Mesenchymal stem cell (in vitro differentiated cells and primary cell): ENCODE measurements around the gene KCNK4.

Experiments
- DNase-seq: peaks from one replicate; pipeline ENCODE4 v3.0.0-alpha.2; 2013
- H2AFZ ChIP-seq: one replicate; pipeline ENCODE4 v1.6.1; 2013; ENCODE audit warnings: low read depth, mild to moderate bottlenecking, control low read depth, inconsistent platforms, low read length, moderate library complexity
- H2AK5ac ChIP-seq: 2 replicates; pipeline ENCODE4 v1.6.1; 2013; ENCODE audit warnings: low read length, moderate library complexity, mild to moderate bottlenecking, inconsistent platforms; ENCODE audit not compliant: severe bottlenecking
- H2BK120ac ChIP-seq: one replicate; pipeline ENCODE4 v1.6.1; 2013; ENCODE audit warnings: low read depth, mild to moderate bottlenecking, inconsistent platforms, low read length, moderate library complexity
- H2BK12ac ChIP-seq, 2 experiments: one replicate each; pipeline ENCODE4 v1.6.1; 2013; ENCODE audit warnings: inconsistent platforms in 2 of 2, low read length in 2 of 2, mild to moderate bottlenecking in 2 of 2, moderate library complexity in 2 of 2, control low read depth in 1 of 2
- H2BK15ac ChIP-seq: one replicate; pipeline ENCODE4 v1.6.1; 2013; ENCODE audit warnings: mild to moderate bottlenecking, low read depth, inconsistent platforms; ENCODE audit not compliant: poor library complexity, severe bottlenecking
- H2BK5ac ChIP-seq: 2 replicates; pipeline ENCODE4 v1.6.1; 2013; ENCODE audit warnings: low read depth, mild to moderate bottlenecking, low read length, control low read depth, inconsistent platforms; ENCODE audit not compliant: poor library complexity, severe bottlenecking
- H3K14ac ChIP-seq, 2 experiments: one replicate each; pipeline ENCODE4 v1.6.1; 2013; ENCODE audit warnings: inconsistent platforms in 2 of 2, low read length in 2 of 2, control low read depth in 1 of 2, mild to moderate bottlenecking in 1 of 2, moderate library complexity in 1 of 2
- H3K18ac ChIP-seq, 2 experiments: one replicate each; pipeline ENCODE4 v1.6.1; 2013; ENCODE audit warnings: inconsistent platforms in 2 of 2, low read length in 2 of 2, control low read depth in 1 of 2, low read depth in 1 of 2, mild to moderate bottlenecking in 1 of 2
- H3K23ac ChIP-seq, 2 experiments: one replicate each; pipeline ENCODE4 v1.6.1; 2013; ENCODE audit warnings: inconsistent platforms in 2 of 2, low read length in 2 of 2, mild to moderate bottlenecking in 2 of 2, moderate library complexity in 2 of 2, control low read depth in 1 of 2
- H3K27ac ChIP-seq: 2 replicates; pipeline ENCODE4 v1.5.1; 2013; ENCODE audit warnings: mild to moderate bottlenecking, moderate library complexity, low read length, control low read depth, inconsistent platforms; ENCODE audit not compliant: poor library complexity, severe bottlenecking
- H3K27me3 ChIP-seq, 2 experiments: 2 replicates each; pipeline versions ENCODE4 v1.6.1 to v1.7.0; 2013; ENCODE audit warnings: low read length in 2 of 2, mild to moderate bottlenecking in 2 of 2, moderate library complexity in 2 of 2, control low read depth in 1 of 2, inconsistent platforms in 1 of 2; ENCODE audit not compliant: control insufficient read depth in 1 of 2, insufficient read depth in 1 of 2
- H3K36me3 ChIP-seq, 2 experiments: 2 replicates each; pipeline versions ENCODE4 v1.6.1 to v1.7.0; 2013; ENCODE audit warnings: low read length in 2 of 2, control low read depth in 1 of 2, inconsistent platforms in 1 of 2, low read depth in 1 of 2, mild to moderate bottlenecking in 1 of 2; ENCODE audit not compliant: insufficient read depth in 2 of 2, control insufficient read depth in 1 of 2
- H3K4ac ChIP-seq, 2 experiments: one replicate each; pipeline ENCODE4 v1.6.1; 2013; ENCODE audit warnings: inconsistent platforms in 2 of 2, low read length in 2 of 2, mild to moderate bottlenecking in 2 of 2, moderate library complexity in 2 of 2, control low read depth in 1 of 2, low read depth in 1 of 2
- H3K4me1 ChIP-seq: 2 replicates; pipeline ENCODE4 v1.6.1; 2013; ENCODE audit warnings: low read depth, low read length, control low read depth; ENCODE audit not compliant: control insufficient read depth, insufficient read depth
- H3K4me2 ChIP-seq: 2 replicates; pipeline ENCODE4 v1.6.1; 2013; ENCODE audit warnings: low read length, mild to moderate bottlenecking, inconsistent platforms; ENCODE audit not compliant: poor library complexity, severe bottlenecking
- H3K4me3 ChIP-seq, 2 experiments: 2 replicates each; pipeline versions ENCODE4 v1.5.1 to v1.7.0; 2013; ENCODE audit warnings: low read length in 2 of 2, mild to moderate bottlenecking in 2 of 2, control low read depth in 1 of 2, low read depth in 1 of 2; ENCODE audit not compliant: insufficient read depth in 1 of 2
- H3K79me1 ChIP-seq: replicated peaks from 2 replicates; pipeline ENCODE4 v1.6.1; 2013; ENCODE audit warnings: mild to moderate bottlenecking, control low read depth, low read length, inconsistent platforms; ENCODE audit not compliant: poor library complexity, severe bottlenecking
- H3K9ac ChIP-seq: 2 replicates; pipeline ENCODE4 v1.7.0; 2013; ENCODE audit warnings: mild to moderate bottlenecking, low read length, moderate library complexity
- H3K9me3 ChIP-seq: 2 replicates; pipeline ENCODE4 v1.7.0; 2013; ENCODE audit warnings: mild to moderate bottlenecking, low read length; ENCODE audit not compliant: control insufficient read depth
- H4K8ac ChIP-seq: one replicate; pipeline ENCODE4 v1.6.1; 2013; ENCODE audit warnings: inconsistent platforms, mild to moderate bottlenecking, low read length, moderate library complexity
- H4K91ac ChIP-seq: one replicate; pipeline ENCODE4 v1.6.1; 2013; ENCODE audit warnings: mild to moderate bottlenecking, low read length, inconsistent platforms
- WGBS: methylation state at CpG from one replicate; pipeline ENCODE4 v1.1.7; 2013; ENCODE audit warnings: mixed read lengths; 5-methylcytosine and 5-hydroxymethylcytosine counted together

KCNK4 gene

GRCh38 chr11:64321026-64321425, 29.9 kb downstream of the KCNK4 start:
- Histone ChIP-seq H2AK5ac (no peak overlapping the region), H3K9ac (no peak overlapping the region), H2AFZ (no peak overlapping the region), H3K4me1 (peaks cover 36% of the 10 kb centered on the region), H2BK12ac (no peak overlapping the region), H2BK120ac (no peak overlapping the region), H3K18ac (no peak overlapping the region), H3K9me3 (no peaks in the 10 kb centered on the region), H3K79me1 (peaks cover 19% of the 10 kb centered on the region), H3K4me3 (no peak overlapping the region), H3K23ac (no peak overlapping the region), H3K36me3 (peaks cover 42% of the 10 kb centered on the region in 2 experiments), H3K4me2 (no peak overlapping the region), H4K8ac (no peak overlapping the region), H3K27me3 (no peaks in the 10 kb centered on the region), H2BK5ac (no peak overlapping the region), H3K4ac (no peak overlapping the region), H3K27ac (no peak overlapping the region), H2BK15ac (peak overlapping the region; percentile 34), H4K91ac (no peak overlapping the region), H3K14ac (no peak overlapping the region)
- DNase-seq, result no peak
- 94% methylated on average over 5 of the region's 5 CpGs for WGBS

- Histone ChIP-seq H3K4ac (no peak overlapping the region), H2BK15ac (no peak overlapping the region), H2AFZ (no peak overlapping the region), H3K9ac (no peak overlapping the region), H3K14ac (no peak overlapping the region), H3K4me3 (no peak overlapping the region), H3K4me2 (no peak overlapping the region), H2BK5ac (no peak overlapping the region), H3K27me3 (no peaks in the 10 kb centered on the region), H2BK12ac (no peak overlapping the region), H3K9me3 (no peaks in the 10 kb centered on the region), H3K4me1 (peaks cover 32% of the 10 kb centered on the region), H3K23ac (no peak overlapping the region), H2AK5ac (no peak overlapping the region), H2BK120ac (no peak overlapping the region), H3K79me1 (peaks cover 19% of the 10 kb centered on the region), H4K8ac (no peak overlapping the region), H4K91ac (no peak overlapping the region), H3K36me3 (peaks cover 37 to 39% of the 10 kb centered on the region in 2 experiments), H3K18ac (no peak overlapping the region), H3K27ac (no peak overlapping the region)
- peak; percentile 44 for DNase-seq
- 81% methylated on average over 5 of the region's 5 CpGs for WGBS
Observed at GRCh38 chr11:64321533-64321932, 30.4 kb downstream of the KCNK4 start.

GRCh38 chr11:64322925-64323260, 31.8 kb downstream of the KCNK4 start:
- Histone ChIP-seq H2BK12ac (no peak overlapping the region), H2BK15ac (no peak overlapping the region), H3K18ac (peak overlapping the region in 1 of 2 experiments; percentile 46), H3K14ac (no peak overlapping the region), H3K9me3 (peaks cover 3% of the 10 kb centered on the region), H2BK5ac (no peak overlapping the region), H3K79me1 (peaks cover 19% of the 10 kb centered on the region), H3K27me3 (no peaks in the 10 kb centered on the region), H2AK5ac (no peak overlapping the region), H3K4me1 (peaks cover 32% of the 10 kb centered on the region), H4K8ac (no peak overlapping the region), H3K4me3 (no peak overlapping the region), H2BK120ac (no peak overlapping the region), H3K4me2 (no peak overlapping the region), H3K27ac (no peak overlapping the region), H3K9ac (no peak overlapping the region), H3K4ac (no peak overlapping the region), H3K36me3 (peaks cover 34 to 39% of the 10 kb centered on the region in 2 experiments), H4K91ac (peak overlapping the region; percentile 5), H3K23ac (no peak overlapping the region), H2AFZ (no peak overlapping the region)
- WGBS, result 60% methylated on average over 7 of the region's 7 CpGs
- DNase-seq, result no peak

GRCh38 chr11:64323373-64323772, 32.3 kb downstream of the KCNK4 start:
- Histone ChIP-seq H4K91ac (no peak overlapping the region), H3K9me3 (peaks cover 3% of the 10 kb centered on the region), H4K8ac (no peak overlapping the region), H2AK5ac (no peak overlapping the region), H3K27me3 (no peaks in the 10 kb centered on the region), H3K9ac (no peak overlapping the region), H3K4me2 (no peak overlapping the region), H2BK15ac (no peak overlapping the region), H3K27ac (no peak overlapping the region), H3K4ac (no peak overlapping the region), H3K36me3 (peaks cover 34 to 39% of the 10 kb centered on the region in 2 experiments), H3K4me3 (no peak overlapping the region), H2BK12ac (no peak overlapping the region), H3K23ac (no peak overlapping the region), H3K4me1 (peaks cover 32% of the 10 kb centered on the region), H2BK5ac (no peak overlapping the region), H3K14ac (no peak overlapping the region), H2AFZ (no peak overlapping the region), H3K79me1 (peaks cover 16% of the 10 kb centered on the region), H2BK120ac (no peak overlapping the region), H3K18ac (no peak overlapping the region)
- DNase-seq, result no peak
- 95% methylated on average over 4 of the region's 5 CpGs for WGBS
